Stimulated activated CD8-positive, alpha-beta memory T cell treated with anti-CD3 and anti-CD28 coated beads, Interleukin-15, amount 100 ng/mL, for 48 hours (primary cell): ENCODE data around the gene COL6A2.
"Not testable (repeated sequence)": the region's sequence is repeated elsewhere in the genome, so short reads cannot be mapped to it uniquely, and the experiment has no call there.

Source experiments
- DNase-seq, 2 donors: peaks; one replicate each; pipeline ENCODE4 v3.0.0-alpha.2; 2020; ENCODE audit warnings: low read depth in 2 of 2

The COL6A2 gene

DNA sequence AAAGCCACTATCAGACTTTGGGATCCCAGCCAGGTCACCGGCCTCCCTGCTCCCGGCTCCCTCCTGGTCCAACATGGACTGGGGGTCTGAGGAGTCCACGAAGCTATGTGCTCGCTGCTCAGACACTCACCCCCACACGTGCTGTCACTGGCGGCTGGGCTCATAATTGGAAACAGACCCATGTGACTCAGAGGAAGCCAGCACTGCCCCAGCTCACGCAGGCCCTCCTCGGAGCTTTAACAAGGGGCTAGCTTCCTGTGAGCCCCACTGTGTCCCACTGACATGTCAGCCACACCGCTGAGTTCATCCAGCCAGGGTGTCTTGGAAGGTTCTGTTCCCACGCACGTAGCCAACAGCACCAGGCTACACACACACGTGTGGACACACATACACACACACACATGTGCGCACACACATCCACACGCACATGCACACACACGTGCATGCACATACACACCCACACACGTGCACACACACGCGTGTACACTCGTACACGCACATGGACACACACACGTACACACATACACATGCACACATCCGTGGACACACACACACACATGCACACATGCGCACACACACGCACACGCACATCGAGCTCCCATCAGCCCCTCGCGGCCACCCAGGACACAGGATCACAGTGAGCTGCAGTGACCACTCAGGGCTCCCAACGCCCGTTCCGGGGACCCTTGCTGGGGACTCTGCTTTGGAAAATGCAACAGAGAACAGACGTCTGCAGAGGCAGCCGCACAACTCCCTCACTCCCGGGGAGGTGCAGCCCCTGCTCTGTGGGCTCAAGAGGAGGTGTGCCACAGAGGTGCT, 18.4 kb upstream of the COL6A2 start:
- no peak for DNase-seq

DNA sequence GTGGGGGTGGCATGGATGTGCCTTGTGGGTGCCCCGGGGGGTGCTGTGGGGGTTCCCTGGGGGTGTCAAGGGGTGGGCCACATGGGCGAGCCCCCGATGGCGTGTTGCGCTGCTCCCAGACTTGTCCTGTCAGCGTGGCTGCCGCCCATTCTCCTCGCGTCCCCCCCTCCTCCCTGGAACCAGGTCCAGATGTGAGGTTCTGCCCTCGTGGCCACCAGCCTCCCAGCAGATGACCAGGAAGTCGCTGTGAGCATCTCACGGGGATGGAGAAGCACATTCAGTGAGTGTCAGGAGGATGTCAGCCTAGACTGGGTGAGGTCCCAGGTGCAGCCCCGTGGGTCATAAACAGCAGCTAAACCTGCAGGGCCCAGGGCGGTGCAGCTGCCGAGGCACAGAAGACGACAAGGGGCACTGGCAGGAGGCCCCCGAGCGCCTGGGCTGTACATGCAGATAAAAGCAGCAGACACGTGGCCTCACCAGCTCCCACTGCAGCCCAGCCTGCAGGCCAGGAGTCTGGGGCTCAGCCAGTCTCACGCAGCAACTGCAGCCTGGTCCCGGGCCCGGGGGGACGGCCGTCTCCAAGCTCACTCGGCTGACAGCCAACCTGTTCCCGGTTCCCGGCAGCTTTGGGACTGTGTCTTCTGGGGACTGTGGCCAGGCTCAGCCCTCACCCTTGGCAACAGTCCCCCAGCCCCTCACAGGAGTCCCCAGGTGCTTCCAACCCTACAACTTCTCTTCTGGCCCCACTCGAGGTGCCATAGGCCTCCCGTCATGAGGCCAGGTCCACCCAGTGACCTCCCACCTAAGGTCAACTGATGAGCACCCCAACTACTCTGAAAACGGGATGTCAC, 17.5 kb upstream of the COL6A2 start:
- DNase-seq = no peak

- DNase-seq = no peak
Measured at GRCh38 chr21:46081022-46081861, 16.7 kb upstream of the COL6A2 start.

DNA sequence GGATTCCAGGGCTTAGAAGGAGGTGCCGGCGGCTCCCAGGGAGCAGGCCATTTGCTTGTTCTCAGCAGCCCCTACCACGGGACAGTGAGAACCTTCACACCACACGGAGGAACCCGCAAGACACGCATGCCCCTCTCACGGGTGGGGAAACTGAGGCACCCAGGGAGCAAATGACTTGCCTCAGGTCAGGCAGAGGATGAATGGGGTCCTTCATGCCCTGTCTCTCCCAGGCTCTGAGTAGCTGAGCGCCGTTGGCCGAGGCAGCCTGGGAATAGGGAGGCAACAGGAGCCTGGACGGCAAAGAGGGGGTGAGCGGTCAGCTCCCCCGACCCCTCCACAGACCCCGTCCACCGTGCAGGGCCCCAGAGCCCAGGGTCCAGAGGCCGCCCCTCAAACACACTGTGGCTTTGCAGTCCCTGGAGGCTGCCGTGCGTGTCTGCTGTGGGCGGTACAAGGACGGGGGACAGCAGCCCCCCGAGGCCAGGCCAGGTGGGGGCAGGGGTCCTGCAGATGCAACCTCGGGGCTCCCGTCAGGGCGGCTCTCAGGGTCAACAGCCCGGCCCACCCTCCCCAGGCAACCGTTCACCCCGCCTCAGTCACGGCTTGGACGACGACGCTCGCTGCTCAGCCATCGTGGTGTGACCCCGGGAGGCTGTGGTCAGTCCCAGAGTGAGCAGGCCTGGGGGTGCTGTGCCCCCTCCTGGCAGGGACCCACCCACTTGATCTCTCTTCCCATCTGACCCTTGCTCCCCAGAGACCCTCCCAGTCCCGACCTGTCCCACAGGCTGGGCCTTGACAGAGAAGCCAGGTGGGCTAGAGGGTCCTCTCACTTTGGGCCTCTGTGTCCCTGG, 15.8 kb upstream of the COL6A2 start:
- DNase-seq = no peak

GRCh38 chr21:46082713-46082962, 15.3 kb upstream of the COL6A2 start:
- DNase-seq = no peak

DNA sequence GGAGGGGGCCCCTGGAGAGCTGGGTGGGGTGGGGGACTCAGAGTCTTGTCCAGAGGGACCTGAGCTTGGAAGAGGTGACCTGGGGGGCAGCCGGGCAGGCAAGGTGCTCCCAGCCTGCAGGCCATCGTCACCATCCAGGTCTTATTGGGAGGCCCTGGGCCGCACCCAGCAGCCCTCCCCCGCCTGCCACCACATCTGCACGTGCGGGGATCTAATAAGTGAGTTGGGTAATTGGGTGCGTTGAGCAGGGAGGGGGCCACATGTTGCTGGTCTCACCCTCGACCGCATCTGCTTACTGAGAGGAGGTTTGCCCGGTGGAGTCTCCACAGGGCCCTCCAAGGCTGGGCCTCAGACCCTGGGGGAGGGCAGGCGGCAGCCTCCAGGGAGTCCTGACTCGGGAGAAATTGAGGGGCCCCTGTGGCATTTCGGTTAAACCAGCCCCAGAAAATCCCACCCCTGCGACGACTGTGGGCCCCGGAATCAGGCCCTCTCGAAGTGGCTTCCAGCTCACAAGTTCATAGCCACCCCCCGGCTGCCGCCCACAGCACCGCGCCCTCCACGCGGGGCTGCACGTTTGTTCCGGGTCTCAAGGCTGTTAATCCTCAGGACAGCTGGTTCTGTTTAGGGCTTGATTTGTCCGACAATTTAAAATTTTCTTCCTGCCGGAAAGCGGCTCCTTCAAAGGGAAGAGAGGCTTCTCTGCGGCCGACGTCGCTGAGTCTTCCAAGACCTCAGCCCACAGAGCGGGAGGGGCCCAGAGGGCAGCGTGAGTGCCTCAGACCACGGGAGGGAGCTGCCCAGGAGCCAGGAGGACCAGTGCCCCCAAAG, 14.7 kb upstream of the COL6A2 start:
- DNase-seq = no peak

- DNase-seq = no peak
Measured at GRCh38 chr21:46083791-46084561, 13.9 kb upstream of the COL6A2 start.

DNA sequence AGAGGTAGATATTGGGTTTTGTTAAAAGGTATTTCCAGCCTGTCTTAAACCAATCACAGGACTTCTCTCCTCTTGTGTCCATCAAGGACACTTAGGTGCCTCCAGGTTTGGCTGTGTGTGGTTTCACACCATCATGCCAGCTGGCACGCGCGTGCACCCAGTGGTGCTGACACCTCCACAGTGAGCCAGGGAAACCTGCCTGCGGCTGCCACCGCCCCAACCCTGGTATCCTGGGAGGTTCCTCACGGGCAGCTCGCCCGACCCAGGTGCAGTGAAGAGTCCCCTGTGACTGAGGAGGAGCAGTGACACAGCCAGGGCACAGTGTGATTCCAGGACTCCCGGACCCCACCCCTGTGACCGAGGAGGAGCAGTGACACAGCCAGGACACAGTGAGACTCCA, 13.2 kb upstream of the COL6A2 start:
- no peak for DNase-seq

DNA sequence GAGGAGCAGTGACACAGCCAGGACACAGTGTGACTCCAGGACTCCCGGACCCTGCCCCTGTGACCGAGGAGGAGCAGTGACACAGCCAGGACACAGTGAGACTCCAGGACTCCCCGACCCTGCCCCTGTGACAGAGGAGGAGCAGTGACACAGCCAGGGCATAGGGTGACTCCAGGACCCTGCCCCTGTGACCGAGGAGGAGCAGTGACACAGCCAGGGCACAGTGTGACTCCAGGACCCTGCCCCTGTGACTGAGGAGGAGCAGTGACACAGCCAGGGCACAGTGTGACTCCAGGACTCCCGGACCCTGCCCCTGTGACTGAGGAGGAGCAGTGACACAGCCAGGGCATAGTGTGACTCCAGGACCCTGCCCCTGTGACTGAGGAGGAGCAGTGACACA, 12.7 kb upstream of the COL6A2 start:
- DNase-seq = not testable (repeated sequence)

GRCh38 chr21:46087641-46088040, 10.3 kb upstream of the COL6A2 start:
- DNase-seq = no peak

- DNase-seq = no peak
Measured at GRCh38 chr21:46088189-46088588, 9.7 kb upstream of the COL6A2 start.

GRCh38 chr21:46089285-46089684, 8.6 kb upstream of the COL6A2 start:
- DNase-seq = no peak

DNA sequence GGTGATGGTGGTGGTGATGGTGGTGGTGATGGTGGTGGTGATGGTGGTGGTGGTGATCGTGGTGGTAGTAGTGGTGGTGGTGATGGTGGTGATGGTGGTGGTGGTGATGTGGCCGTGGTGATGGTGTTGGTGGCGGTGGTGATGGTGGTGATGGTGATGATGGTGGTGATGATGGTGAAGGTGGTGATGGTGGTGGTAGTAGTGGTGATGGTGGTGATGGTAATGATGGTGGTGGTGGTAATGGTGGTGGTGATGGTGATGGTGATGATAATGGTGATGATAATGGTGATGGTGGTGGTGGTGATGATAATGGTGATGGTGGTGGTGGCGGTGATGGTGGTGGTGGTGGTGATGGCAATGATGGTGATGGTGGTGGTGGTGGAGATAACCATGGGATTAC, 6.8 kb upstream of the COL6A2 start:
- no peak for DNase-seq

GRCh38 chr21:46091631-46092025, 6.3 kb upstream of the COL6A2 start:
- no peak for DNase-seq

GRCh38 chr21:46092026-46092764, 5.7 kb upstream of the COL6A2 start:
- DNase-seq = no peak

GRCh38 chr21:46092811-46093667, 4.9 kb upstream of the COL6A2 start:
- no peak for DNase-seq

DNA sequence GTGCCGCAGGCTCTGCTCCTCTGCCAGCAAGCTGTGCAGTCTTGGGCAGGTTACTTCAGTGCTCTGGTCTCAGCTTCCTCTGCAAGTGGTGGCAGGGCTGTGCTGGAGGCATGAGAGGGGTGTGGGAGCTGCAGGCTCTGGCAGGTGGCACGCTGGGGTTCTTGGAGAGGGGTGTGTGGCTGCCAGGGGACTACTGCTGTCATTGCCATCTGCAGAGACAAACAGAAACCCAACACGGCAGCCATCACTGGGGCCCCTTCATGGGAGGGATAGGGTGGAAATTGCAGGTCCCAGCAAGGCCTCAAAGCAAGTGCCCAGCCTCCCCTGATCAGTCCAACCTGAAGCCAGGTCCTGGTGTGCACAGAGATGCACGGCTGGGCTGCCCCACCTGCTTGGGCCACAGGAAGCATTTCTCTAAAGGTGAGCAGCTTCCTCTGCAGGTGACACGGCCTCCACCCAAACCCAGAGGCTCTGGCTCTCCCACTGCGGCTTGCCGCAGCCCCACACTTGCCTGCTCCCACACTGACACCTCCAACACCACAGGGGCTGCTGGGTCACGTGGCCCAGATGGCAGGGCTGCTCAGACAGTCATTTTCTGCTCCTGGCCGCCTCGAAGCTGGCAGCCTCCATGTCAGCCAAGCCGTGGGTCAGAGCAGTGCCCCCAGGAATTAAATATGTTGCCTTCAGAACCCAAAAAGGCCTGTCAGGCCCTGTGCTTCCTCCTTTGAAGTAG, 4.1 kb upstream of the COL6A2 start:
- no peak for DNase-seq
